Activated T-cell treated with anti-CD3 and anti-CD28 coated beads, Interleukin-2, amount 50 U/mL, for 4 hours (primary cell): ENCODE data around the gene TMEM129. TPM values are rescaled to one million over a fixed set of nuclear protein-coding genes. Genes with fewer than 3 reads are reported as not detected.
"Not testable (repeated sequence)": the region's sequence is repeated elsewhere in the genome, so short reads cannot be mapped to it uniquely, and the experiment has no call there.

Experiments
- ATAC-seq, 2 donors: fragments of 200-7000 bp; cut with Tn5 transposase; one replicate each; pipeline ENCODE4 v1.10.0; 2021
- DNase-seq: peaks from one replicate; pipeline ENCODE4 v3.0.0-alpha.2; 2020
- H3K27me3 Mint-ChIP-seq: one replicate; pipeline ENCODE4 v1.8.0; 2021; ENCODE audit warnings: low read depth, mixed read lengths
- H3K36me3 Mint-ChIP-seq: one replicate; pipeline ENCODE4 v1.8.0; 2022; ENCODE audit warnings: mixed read lengths; ENCODE audit not compliant: insufficient read depth
- H3K4me1 Mint-ChIP-seq: one replicate; pipeline ENCODE4 v1.8.0; 2021; ENCODE audit warnings: low read depth, mixed read lengths
- H3K4me3 Mint-ChIP-seq: one replicate; pipeline ENCODE4 v1.8.0; 2021; ENCODE audit warnings: mild to moderate bottlenecking, moderate library complexity, mixed read lengths
- H3K9me3 Mint-ChIP-seq: one replicate; pipeline ENCODE4 v1.8.0; 2021; ENCODE audit warnings: mixed read lengths
- total RNA-seq, 3 donors: library from RNA; stranded (reverse); gene quantifications; one replicate each; pipeline ENCODE4 v1.2.1, GENCODE V29; 2021

TMEM129 gene
- total RNA-seq, 3 donors from 2014 or later: 17.4 to 21.8 (median 17.6) TPM

GRCh38 chr4:1671011-1671410 lies 50.1 kb downstream of the TMEM129 start:
- not testable (repeated sequence) for DNase-seq, H3K9me3 Mint-ChIP-seq, H3K36me3 Mint-ChIP-seq, H3K4me3 Mint-ChIP-seq, H3K27me3 Mint-ChIP-seq, ATAC-seq, H3K4me1 Mint-ChIP-seq

GRCh38 chr4:1670279-1670678 lies 50.8 kb downstream of the TMEM129 start:
- DNase-seq: no peak
- ATAC-seq: no peak
- Mint-ChIP-seq H3K27me3 (no peaks in the 10 kb centered on the region), H3K36me3 (peaks cover 2% of the 10 kb centered on the region), H3K9me3 (no peaks in the 10 kb centered on the region), H3K4me1 (no peaks in the 10 kb centered on the region), H3K4me3 (no peak overlapping the region)

- ATAC-seq: no peak
- no peak for DNase-seq
- H3K4me3 Mint-ChIP-seq: no peak overlapping the region
- peaks cover 2% of the 10 kb centered on the region for H3K36me3 Mint-ChIP-seq
- H3K27me3 Mint-ChIP-seq: no peaks in the 10 kb centered on the region
- H3K4me1 Mint-ChIP-seq: no peaks in the 10 kb centered on the region
- no peaks in the 10 kb centered on the region for H3K9me3 Mint-ChIP-seq
Observed at GRCh38 chr4:1669850-1670249, 51.3 kb downstream of the TMEM129 start.

GRCh38 chr4:1669270-1669669 lies 51.9 kb downstream of the TMEM129 start:
- no peak for ATAC-seq
- H3K4me1 Mint-ChIP-seq: no peaks in the 10 kb centered on the region
- no peak overlapping the region for H3K4me3 Mint-ChIP-seq
- H3K36me3 Mint-ChIP-seq: peaks cover 2% of the 10 kb centered on the region
- H3K9me3 Mint-ChIP-seq: no peaks in the 10 kb centered on the region
- no peak for DNase-seq
- H3K27me3 Mint-ChIP-seq: no peaks in the 10 kb centered on the region

- Mint-ChIP-seq H3K4me1 (no peaks in the 10 kb centered on the region), H3K4me3 (no peak overlapping the region), H3K36me3 (peaks cover 2% of the 10 kb centered on the region), H3K27me3 (no peaks in the 10 kb centered on the region), H3K9me3 (no peaks in the 10 kb centered on the region)
- no peak for ATAC-seq
- no peak for DNase-seq
Observed at GRCh38 chr4:1668488-1668840, 52.7 kb downstream of the TMEM129 start.

- no peaks in the 10 kb centered on the region for H3K9me3 Mint-ChIP-seq
- H3K4me1 Mint-ChIP-seq: no peaks in the 10 kb centered on the region
- DNase-seq: no peak
- no peak for ATAC-seq
- H3K27me3 Mint-ChIP-seq: no peaks in the 10 kb centered on the region
- peaks cover 2% of the 10 kb centered on the region for H3K36me3 Mint-ChIP-seq
- no peak overlapping the region for H3K4me3 Mint-ChIP-seq
Observed at GRCh38 chr4:1667273-1667672, 53.9 kb downstream of the TMEM129 start.

- no peaks in the 10 kb centered on the region for H3K9me3 Mint-ChIP-seq
- H3K27me3 Mint-ChIP-seq: no peaks in the 10 kb centered on the region
- H3K4me1 Mint-ChIP-seq: no peaks in the 10 kb centered on the region
- H3K36me3 Mint-ChIP-seq: peaks cover 2% of the 10 kb centered on the region
- DNase-seq (no peak), ATAC-seq (no peak)
- H3K4me3 Mint-ChIP-seq: no peak overlapping the region
Observed at GRCh38 chr4:1666391-1666790, 54.7 kb downstream of the TMEM129 start.

Other genes with a start within 250 kb of the TMEM129 start
- 1 to 10 TPM; 1.3 to 4.0 (median 1.6) TPM for gene FAM53A, start 37.0 kb downstream of the TMEM129 start, total RNA-seq
- 100 to 1,000 TPM; 131 to 171 (median 147) TPM for gene SLBP, start 9.0 kb downstream of the TMEM129 start, total RNA-seq
- gene TACC3, start 198 bp upstream of the TMEM129 start, total RNA-seq: 10 to 100 TPM; 53.1 to 75.0 (median 69.3) TPM
- gene FGFR3, start 72.0 kb upstream of the TMEM129 start, total RNA-seq: under 1 TPM; 0.08 to 0.30 (median 0.29) TPM
- 100 to 1,000 TPM; 128 to 141 (median 133) TPM for gene LETM1, start 134.8 kb upstream of the TMEM129 start, total RNA-seq
- 10 to 100 TPM; 84.0 to 97.0 (median 91.0) TPM for gene NSD2, start 150.1 kb upstream of the TMEM129 start, total RNA-seq